NCI-H1694 treated with DMSO at 0.1 percent for 48 hours (cell line): ENCODE measurements around the gene PLP1.
"Not testable (repeated sequence)": the region's sequence is repeated elsewhere in the genome, so short reads cannot be mapped to it uniquely, and the experiment has no call there.

Experiments
- DNase-seq: peaks from one replicate; lab custom pipeline; 2025; lab: John Stamatoyannopoulos, UW

Gene PLP1, protein sequence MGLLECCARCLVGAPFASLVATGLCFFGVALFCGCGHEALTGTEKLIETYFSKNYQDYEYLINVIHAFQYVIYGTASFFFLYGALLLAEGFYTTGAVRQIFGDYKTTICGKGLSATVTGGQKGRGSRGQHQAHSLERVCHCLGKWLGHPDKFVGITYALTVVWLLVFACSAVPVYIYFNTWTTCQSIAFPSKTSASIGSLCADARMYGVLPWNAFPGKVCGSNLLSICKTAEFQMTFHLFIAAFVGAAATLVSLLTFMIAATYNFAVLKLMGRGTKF

GRCh38 chrX:103776546-103776945 lies at the start of gene PLP1:
PLP1 (plus strand) TSS chrX:103776840; CDS start chrX:103776996, 156 bp downstream.
- no peak for DNase-seq

DNA sequence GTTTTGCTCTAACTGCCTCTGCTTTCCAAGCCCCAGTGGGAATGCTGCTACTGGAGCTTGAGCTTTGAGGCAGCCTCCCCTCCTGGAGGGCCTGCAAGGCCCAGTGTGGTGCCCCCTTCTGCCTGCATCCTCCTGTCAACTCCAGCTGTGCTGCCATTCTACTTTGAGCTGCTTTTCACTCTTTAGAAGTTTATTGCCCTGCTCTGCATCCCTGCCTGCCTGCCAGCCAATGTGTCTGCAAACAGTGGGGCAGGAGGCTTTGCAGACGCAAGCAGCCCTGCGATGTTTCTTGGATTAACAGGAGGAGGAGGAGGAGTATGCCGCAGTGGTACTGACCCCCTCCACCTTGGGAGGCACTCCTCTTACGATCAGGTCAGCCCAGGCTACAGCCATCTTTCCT lies 49.5 kb upstream of the PLP1 start:
- DNase-seq: no peak

DNA sequence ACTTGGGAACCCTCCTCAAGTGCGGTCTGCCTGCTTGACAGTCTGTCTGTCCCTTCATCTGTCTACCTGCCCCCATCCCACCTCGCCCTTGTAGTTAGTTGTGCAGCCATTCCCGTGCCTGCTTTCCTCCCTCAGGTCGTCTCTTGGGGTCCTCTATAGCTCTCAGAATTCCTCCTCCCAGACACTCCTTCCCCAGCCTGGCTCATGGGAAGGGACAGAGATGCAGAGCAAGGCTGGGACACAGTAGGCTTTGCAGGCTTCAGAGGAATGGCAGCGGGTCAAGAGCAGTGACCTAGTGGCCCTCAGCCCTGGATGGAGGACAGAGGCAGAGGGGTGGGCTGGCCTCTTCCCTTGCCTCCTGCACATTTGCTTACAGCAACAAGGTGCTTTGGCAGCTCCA lies 47.6 kb upstream of the PLP1 start:
- no peak for DNase-seq

- no peak for DNase-seq
These were observed 46.4 kb upstream of the PLP1 start for GRCh38 chrX:103730147-103730795.

DNA sequence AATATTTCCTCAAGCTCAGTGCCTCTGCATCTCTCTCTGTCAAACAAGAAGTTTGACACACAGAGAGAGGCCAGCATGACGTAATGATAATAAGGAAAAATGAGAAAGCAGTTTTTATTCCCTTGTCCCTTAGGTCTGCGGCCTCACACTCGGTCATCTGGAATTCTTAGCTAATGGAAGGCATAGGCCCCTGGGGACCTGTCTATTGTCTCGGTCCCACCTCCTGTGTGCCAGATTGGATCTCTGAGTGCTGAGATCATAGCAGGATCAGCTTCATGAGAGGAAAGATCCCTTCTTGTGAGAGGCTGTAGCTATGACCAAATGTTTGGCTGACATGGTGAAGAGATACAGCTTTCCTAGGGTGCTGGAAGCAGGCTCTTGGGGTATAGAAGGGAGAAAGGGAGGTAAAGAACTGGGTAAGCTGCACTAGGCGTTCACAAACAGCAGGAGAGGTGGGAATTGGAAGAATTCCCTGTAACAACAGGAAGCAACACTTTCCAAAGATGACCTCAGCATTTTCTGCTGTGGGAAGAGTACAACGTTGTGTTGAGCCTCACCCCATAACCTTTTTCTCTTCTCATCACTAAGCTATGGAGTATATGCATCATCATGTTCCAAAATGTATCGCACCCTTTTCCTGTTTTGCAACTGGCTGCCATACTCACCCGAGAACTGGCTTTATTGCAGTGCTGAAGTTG lies 45.7 kb upstream of the PLP1 start:
- no peak for DNase-seq

- no peak for DNase-seq
These were observed 43.6 kb upstream of the PLP1 start for GRCh38 chrX:103733017-103733416.

GRCh38 chrX:103734125-103734760 lies 42.4 kb upstream of the PLP1 start:
- no peak for DNase-seq

GRCh38 chrX:103737696-103738095 lies 38.9 kb upstream of the PLP1 start:
- no peak for DNase-seq

DNA sequence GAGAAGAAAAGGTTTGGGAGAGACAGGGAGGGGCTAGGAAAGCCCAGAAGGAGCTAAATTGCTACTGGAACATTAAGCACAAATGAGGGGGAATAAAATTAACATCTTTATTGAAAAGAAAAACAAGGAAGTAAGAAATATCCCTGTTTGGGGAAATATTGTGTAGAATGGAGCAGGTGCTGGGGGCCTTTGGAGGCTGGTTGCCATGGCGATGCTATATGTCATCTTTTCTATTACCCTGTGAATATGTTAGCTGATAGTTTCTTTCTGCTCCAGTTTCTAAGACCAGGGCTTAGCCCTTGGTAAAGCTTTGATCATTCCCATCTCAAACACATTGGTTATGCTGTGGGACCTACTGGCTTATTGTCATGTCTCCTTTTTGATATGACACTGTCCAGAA lies 37.2 kb upstream of the PLP1 start:
- DNase-seq: no peak

DNA sequence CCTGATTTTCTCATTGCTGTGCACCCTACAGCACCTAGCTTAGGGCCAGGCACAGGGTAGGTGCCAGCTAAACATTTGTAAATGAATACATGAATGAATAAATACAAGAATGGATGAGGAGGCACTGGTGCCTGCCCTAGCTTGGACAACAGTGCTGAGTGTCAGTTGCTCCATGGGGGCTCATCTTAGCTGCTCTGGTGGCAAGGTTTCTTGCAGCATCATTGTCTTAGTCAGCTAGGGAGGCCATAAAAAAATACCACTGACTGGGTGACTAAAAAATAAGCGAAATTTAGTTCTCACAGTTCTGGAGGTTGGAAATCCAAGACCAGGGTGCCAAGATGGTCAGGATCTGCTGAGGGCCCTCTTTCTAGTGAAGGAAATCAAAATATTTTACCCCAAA lies 34.8 kb upstream of the PLP1 start:
- DNase-seq: no peak

DNA sequence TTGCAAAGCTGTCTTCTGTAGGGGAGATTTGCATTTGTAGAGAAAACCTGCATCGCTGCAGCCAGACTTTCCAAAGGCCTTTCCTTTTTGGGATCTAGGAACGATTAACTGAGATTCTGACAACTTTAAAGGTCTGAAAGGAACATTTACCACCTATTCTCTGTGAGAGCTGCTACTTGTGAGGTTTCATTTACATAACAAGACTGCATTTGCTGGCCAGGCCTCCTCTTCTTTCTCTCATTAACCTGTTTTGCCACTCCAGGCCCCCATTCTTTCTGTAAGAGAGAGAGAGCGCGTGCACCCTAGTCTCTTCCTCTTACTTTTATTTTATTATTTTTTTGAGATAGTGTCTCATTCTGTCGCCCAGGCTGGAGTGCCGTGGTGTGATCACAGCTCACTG lies 34.3 kb upstream of the PLP1 start:
- no peak for DNase-seq

DNA sequence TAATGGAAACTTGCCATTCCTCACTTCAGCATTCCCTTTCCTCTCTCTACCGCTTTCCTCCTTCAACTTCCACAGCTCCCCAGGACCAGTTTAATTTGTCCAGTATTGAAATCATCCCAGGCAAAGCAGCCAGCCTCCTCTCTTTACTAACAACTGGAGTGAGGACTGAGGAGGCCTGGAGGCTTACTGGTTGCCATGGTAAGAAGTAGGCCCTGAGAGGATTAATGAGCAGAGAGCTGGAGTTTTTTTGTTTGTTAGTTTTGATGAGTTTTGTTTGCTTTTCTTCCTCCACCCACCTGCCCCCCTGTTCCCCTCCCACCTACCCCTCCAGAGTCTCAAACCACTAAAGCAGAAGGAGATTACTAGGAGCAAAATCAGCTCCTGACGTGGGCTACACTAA lies 29.5 kb upstream of the PLP1 start:
- DNase-seq: no peak

- no peak for DNase-seq
These were observed 22.2 kb upstream of the PLP1 start for GRCh38 chrX:103754401-103754800.

GRCh38 chrX:103756736-103757135 lies 19.9 kb upstream of the PLP1 start:
- no peak for DNase-seq

- DNase-seq: no peak
These were observed 18.1 kb upstream of the PLP1 start for GRCh38 chrX:103758555-103758954.

DNA sequence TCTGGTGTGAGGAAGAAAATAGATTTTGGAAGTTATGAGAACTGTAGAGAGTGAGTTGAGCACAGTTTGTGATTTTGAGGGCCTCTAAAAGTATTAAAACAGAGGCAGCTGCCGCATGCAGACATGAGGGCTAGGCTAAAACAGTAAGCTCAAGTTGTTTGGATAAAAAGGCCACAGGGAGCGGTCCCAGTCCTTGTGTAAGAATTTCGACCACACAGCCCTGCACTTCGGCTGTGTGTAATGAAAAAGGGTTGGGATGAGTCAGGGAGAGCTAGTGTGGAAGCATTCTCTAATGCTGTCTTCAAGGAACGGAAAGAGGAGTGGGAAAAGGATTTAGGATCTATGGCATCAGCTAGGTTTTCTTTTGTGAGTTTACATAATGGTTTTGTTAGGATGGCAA lies 13.1 kb upstream of the PLP1 start:
- DNase-seq: not testable (repeated sequence)

DNA sequence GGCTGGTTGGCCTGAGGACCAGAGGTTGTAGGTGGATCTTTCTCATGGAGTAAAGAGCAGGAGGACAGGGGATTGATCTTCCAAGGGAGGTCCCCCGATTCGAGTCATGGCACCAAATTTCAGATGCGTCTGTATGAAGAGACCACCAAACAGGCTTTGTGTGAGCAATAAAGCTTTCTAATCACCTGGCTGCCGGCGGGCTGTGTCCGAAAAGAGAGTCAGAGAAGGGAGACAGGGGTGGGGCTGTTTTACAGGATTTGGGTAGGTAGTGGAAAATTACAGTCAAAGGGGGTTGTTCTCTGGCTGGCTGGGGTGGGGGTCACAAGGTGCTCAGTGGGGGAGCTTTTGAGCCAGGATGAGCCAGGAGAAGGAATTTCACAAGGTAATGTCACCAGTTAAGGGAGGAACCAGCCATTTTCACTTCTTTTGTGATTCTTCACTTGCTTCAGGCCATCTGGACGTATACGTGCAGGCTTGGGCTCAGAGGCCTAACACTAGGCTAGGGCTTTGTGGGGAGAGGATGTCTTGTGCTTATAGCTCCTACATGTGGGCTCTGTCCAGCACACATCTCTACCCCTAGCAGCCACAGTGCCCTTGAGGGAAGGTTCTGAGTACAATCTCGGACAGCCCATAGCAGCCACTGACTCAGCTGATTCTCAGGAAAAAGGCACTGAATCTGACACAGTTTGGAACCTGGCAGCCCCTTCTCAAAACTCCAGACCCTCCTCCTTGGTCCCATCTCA lies 9.7 kb upstream of the PLP1 start:
- not testable (repeated sequence) for DNase-seq

DNA sequence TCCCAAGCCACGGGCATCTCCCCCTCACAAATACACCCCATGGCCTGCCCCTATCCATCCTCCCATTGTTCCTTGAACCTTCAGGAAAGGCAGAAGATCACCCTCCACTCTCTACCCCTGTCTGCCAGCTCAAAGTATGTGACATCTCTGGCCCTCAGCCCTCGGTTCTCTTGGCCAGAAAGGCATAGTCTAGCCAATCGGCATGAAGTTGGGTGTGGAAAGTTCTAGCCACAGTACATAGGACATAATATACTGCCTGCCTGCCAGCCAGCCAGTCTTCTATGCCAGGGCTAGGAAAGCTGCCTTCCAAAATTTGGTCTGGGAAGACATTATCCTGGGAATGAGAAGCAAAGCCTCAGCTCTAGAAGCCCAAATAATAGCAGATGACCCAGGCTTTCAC lies 3.2 kb upstream of the PLP1 start:
- no peak for DNase-seq

DNA sequence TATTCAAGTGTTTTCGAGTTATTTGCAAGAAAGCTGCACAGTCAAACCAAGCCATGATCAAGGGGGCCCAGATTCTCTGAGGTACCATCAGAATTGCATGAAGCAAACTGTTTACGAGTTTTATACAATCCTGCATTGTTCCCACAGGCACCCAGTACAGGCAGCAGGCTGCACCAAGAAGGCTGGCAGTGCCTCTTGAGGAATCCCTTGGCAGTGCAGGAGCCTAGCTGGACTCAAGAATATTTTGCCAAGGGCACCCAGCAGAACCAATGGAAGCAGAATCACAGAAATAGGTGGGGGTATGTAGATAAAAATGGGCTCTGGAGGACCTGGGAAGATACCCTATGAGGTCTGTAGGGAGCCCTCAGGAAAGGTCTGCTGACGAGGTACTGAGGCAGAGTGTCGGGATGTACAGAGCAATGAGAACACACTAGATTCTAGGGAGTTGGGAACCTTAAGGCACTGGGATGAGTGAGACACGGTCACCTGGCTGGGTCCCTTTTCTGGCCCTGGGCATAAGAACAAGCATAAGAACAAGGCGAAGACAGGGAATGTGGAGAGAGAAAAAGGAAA lies 2.5 kb upstream of the PLP1 start:
- peak; percentile 9 for DNase-seq

- DNase-seq: peak; percentile 24
These were observed 2.6 kb downstream of the PLP1 start for GRCh38 chrX:103779141-103779789.

DNA sequence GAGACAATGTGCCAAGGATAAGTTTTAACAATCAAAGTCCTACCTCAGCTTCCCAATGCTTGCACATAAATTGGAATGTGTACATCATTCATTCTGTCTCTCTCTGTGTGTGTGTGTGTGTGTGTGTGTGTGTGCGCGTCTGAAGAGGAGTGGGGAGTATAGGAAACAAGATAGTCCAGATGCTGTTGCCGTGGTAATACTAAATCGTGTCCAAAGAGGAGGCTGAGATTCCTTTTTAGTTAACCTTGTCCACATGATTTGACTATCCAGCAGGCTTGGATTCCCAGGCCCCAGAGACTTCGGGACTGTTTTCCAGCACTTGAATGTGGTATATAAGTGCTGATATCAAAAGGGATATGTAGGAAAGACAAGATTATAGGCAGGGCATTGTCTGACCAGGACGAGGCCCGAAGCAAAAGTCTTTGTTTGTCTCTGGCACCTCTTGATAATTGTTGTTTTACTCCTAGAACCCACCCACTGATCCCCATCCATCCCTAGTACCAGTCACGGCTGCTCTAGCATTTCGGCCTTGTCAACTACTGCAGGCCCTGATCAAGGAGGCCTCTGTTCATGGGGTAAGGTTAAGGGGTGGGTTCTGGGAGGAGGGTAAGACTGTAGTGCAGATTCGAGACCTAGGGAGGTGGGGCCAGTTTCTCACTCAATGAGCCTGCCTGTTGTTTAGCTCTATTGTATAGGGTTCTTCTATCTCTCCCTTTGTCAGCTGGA lies 3.9 kb downstream of the PLP1 start:
- DNase-seq: no peak
